ENCODE results near the gene OTUD5.

OTUD5 gene

DNA sequence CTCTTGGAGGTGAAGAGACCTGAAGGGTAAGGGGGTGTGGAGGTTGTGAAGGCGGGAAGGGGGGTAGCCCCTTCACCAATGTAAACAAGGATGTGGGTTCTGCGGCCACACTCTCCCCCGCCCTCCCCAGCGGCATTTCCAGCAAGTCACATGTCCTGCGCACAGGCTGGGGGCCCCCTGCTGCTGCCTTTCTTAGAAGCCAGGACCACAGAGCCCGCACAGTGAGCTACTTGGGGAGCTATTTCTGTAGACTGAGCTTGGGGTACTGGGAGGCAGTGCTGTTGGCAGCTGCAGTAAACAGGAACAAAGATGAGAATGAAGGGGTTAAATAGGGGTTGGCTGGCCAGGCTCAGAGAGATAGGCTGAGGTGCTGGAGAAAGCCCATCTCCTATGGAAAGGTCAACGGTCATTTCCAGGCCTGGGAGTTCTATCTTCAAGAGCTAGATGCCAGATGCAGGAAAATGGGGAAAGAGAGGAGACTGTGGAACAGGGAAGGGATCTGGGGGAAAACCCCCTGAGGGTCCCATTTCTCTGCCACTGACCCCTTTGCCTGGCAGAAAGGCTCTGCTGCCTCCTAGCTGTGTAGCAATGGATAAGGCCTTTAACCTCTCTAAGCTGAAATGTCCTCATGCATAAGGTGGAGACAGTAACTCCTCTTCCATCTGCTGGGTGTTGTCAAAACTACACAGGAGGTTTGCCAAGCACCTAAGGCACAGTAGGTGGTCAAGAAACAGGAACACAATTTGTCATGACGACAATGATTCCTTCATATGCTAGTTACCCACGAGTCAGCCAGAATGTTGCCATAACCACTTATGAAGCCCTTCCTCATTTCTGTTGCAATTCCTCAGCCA lies 20.1 kb downstream of the OTUD5 start:
- peak; percentile 62 for DNase-seq

DNA sequence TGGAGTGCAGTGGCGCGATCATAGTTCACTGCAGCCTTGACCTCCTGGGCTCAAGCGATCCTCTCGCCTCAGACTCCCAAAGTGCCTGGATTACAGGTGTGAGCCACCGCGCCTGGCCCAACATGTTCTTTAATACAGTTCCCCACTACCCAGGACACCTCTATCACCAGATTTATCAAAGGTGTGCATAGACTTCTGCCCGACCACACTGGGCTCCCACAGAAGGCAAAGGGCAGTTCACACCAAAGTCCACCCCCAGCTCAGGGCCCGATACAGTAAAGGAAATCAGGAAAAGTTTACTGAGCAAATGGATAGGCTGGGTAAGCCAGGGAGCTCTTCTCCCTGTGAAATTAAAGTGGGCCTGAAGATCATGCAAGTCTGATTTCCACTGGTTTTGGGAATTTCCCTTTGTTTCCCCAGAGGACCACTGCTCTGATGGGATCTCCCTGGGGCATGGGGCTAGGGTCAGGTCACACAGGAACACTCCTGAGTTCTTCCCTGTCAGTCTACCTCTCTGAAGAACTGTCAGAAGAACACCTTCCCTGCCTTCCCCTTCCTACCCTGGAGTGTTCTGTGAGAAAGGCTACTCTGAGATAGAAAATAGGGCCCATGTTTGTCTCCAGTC lies 20.9 kb downstream of the OTUD5 start:
- DNase-seq: no peak

DNA sequence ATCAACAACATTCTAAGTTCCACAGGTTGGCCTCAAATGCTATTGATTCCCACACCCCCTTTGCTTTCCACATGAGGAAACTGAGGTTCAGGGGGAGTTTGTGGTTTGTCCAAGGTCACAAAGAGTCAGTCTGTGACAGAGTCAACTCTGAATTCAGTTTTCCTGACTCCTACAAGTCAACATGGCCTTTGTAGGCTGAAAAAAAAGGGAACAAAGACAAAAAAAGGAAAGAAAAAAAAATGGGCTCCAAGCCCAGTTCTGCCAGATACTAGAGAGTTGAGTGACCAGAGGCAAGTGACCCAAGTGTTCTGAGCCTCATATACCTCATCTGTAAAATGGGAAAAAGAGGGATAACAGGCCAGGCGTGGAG lies 22.1 kb downstream of the OTUD5 start:
- no peak for DNase-seq

DNA sequence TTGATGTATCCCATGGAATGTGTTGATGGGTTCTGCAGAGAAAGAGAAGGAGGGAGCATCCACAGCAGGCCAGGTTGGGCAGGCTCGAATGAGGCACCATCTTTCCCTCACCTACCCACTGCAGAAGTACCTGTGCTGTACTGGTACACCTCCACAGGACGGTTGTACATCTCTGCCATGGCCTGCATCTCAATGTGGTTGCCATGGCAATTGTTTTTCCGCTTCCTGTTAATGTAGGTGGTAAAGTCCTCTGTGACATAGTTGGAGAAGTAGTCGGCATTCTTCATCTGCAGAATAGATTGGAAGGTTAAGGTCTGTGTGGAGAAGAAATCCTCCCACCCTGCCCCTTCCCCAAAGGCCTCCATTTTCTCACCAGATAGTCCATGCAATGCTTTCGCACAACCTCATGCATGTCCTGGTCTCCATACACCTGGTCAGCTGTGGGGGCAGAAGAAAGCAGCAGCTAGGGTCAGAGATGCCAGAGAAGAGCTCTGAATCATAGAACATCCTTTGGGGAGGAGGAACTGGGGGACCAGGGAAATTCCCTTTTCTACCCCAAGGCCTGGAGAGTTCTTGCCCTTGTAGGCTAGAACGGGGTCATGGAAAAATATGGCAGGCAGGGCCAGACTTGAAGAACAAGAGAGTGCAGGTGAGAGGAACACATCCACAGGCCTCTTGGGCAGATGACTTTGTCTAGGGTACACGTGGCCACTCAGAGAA lies 22.7 kb downstream of the OTUD5 start:
- no peak for DNase-seq

- no peak for DNase-seq
These were observed 23.6 kb downstream of the OTUD5 start for GRCh38 chrX:48933757-48934156.

GRCh38 chrX:48927736-48928382 lies 29.5 kb downstream of the OTUD5 start:
- DNase-seq: no peak

DNA sequence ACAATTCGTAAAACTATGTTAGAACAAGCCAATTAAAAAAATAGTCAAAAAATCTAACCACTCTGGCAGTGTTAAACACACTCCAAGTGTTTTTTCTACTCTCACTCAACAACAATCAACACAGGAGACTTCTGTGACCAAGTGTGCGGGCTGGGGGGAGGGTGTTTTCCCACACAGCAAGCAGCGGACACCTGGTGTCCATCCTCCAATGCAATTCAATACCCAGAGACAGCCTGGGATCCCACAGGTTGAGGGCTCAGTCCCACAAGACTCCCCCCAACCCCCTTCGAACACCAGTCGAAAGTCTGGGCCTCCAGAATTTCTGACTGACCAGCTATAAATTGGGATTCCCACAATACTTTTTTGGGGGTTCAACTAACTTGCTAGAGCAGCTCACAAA lies 30.3 kb downstream of the OTUD5 start:
- no peak for DNase-seq

- no peak for DNase-seq
These were observed 33.1 kb downstream of the OTUD5 start for GRCh38 chrX:48924270-48924669.

DNA sequence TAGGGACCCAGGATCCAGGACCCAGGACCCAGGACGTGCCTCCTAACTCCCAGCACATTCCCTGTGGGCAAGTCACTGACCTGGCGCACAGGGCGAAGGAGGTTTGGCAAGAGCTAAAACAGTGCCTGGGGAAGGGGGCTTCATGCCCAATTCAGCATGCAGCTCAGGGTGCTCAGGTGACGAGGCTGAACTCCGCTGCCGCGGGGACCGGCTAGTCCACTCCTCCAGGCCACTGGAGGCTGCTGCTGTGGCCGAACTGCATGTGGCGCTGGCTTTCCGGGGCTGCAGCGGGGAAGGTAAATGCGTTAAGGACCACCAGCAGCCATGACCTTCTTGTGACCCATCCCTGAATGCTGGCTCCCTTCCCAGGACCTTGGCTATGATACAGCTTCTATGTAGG lies 33.6 kb downstream of the OTUD5 start:
- no peak for DNase-seq

- DNase-seq: no peak
These were observed 36.7 kb downstream of the OTUD5 start for GRCh38 chrX:48920718-48921104.

- no peak for DNase-seq
These were observed 37.3 kb downstream of the OTUD5 start for GRCh38 chrX:48919947-48920717.

GRCh38 chrX:48919360-48919841 lies 38.0 kb downstream of the OTUD5 start:
- no peak for DNase-seq

GRCh38 chrX:48918643-48919340 lies 38.6 kb downstream of the OTUD5 start, which contains the start of gene PIM2:
TSS of gene PIM2 (minus strand) at chrX:48919024. CDS start at chrX:48918834, 190 bp downstream.
- peak; percentile 74 for DNase-seq

GRCh38 chrX:48918301-48918642 lies 39.1 kb downstream of the OTUD5 start:
- DNase-seq: no peak

DNA sequence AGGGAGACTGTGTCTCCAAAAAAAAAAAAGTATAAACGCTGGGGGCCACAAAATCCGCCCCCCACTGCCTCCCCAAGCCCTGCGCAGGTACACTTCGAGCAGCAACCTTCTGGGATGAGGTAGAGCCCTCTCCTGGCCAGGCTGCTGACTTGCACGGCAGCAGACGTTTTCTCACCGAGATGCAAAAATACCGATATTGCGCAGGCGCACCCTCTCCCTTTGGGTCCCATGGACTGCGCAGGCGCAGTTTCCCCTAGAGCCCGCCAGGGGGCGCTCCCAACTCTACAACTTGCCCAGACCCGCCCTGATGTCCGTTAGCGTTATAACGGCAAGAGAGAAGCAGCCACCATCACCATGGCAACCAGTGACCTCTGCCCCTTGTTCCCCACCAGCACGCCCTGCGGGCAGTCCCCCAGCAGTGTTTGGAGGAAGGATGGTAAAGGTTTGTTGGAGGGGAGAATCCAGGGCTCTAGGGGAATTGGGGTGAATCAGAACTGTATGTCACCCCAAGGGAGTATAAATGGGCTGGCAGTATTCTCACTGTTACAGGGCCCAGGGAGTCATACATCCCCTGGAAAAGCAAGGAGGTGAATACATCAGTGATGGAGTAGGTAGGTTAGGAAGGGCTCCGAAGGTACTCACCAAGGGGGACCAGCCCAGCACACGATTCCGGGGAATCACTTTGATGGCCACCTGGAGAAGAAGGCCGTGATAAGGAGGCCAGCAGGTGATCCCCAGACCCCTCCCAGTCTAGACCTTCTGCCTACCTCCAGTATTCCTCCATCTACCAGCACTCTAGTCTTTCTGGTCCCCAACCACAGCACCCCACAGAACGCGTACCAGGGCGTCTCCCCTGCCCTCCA lies 40.0 kb downstream of the OTUD5 start:
- DNase-seq: peak; percentile 61

GRCh38 chrX:48914593-48915493 lies 42.6 kb downstream of the OTUD5 start:
- DNase-seq: no peak

DNA sequence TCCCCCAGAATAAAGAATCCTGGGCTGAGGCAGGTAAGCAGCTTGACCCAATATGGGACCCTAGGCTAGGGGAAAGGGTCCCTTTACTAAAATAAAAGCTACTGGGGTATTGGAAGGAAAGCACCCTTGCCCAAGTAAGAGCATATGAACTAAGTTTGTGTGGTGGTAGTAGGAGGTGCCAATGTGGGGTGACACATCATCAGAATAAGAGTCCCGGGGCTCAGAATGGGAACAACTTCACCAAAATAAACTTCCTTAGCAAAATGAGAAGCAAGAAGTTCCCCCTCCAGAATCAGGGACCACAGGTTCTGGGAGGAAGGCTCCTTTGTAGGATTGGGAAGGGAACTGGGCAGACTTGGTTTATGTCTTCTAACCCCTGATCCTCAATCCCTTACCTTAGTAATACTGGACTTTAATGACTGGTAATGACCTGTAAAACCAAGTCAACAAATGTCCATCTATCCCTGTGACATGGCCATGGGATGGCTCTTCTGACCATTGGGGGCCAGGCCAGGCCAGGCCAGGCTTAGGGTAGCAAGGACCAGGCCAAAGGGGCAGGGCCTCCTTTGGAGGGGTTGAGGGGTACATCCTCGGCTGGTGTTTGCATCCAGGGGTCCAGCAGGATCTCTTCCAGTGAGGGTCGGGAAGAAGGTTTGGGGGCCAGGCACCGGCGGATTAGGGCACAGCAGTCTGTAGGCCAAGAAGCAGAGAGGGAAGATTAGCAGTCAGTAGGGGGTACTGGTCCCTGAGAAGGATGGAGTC lies 43.6 kb downstream of the OTUD5 start:
- DNase-seq: no peak

DNA sequence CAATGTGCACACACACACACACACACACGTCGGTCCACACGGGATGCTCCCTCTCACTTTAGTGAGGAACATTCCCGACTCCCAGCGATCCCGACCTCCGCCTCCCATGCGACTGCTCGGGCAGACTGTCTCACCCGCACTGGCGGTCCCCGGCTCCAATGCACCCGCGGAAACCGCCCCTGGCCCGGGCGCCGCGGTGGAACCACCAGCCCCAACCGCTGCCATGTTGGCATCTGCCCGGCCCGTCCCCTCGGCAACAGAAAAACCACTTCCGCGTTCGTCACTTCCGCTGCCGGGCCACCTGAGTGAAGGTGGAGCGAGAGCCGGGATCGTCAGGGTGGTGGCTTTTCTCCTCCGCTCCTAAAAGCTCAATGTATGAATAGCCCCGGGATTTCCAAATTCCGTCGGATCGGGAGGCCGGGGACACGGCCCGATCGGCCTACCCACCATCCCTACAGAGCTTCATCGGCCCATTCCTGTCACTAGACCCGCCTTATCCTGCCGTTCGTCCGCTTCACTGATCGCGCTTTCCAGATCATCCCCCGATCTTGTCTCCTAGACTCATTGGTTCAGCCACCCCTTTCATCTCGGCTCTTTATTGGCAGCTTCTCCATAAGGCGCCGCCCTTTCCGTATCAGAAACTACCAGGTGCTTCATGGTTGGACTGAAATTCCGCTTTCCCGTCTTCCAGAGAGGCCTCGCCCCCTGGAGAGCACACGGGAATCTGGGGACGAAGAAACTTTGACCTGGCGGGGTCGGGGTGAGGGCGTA lies 45.8 kb downstream of the OTUD5 start, which contains the start of gene SLC35A2:
Gene SLC35A2 (minus strand): TSS at position 235 of the 771 bp plus-strand sequence. CDS start 10 bp downstream, at position 225.
- peak; percentile 65 for DNase-seq
